ENCODE results near the gene GLT1D1.

Gene GLT1D1

DNA sequence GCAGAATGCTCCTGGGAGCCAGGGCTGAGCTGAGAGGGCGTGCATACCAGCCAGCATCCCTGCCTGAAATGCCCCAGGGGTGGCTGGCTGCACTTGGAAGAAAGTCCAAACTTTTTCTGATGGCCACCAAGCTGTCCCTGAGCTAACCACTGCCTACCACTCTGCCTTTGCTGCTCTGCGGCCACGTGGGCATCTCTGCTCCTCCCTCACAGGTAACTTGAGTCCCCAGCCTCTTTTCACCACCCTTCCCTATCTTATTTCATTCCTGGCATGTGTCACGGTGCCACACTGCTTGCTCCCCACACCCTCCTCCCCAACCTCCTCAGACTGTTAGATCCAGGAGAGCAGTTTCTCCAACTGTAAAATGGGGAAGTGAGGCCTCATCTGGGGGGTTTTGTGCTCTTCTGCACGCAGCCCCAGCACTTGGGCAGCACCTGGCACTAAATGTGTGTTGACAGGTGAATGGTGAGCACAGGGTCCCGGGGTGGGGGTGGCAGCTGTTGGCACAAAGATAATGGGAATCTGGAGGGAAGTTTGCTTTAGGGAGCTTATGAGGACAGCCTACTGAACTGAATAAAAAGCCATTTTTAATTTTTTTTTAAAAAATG, 113.0 kb downstream of the GLT1D1 start:
- DNase-seq (ENCODE audit: low read depth, low spot score) = no peak

DNA sequence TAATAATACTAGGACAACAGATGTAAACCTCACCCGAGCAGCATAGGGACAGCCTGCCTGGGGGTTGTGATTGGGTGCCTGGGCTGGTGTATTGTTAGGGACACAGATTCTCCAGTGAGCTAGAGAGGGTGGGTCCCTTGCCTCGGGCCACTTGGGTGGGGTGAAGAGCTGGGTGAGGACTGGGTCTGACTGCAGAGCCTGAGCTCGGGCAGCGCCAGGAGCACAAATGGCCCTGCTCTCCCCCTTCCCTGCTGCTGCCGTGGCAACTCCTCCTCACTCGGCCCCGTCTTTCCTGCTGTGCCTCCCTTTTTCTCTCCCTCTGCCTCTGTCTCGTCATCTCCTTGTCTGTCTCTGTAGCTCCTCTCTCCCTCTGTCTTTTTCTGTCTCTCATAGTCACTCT, 115.4 kb downstream of the GLT1D1 start:
- DNase-seq (ENCODE audit: low read depth, low spot score) = no peak

DNA sequence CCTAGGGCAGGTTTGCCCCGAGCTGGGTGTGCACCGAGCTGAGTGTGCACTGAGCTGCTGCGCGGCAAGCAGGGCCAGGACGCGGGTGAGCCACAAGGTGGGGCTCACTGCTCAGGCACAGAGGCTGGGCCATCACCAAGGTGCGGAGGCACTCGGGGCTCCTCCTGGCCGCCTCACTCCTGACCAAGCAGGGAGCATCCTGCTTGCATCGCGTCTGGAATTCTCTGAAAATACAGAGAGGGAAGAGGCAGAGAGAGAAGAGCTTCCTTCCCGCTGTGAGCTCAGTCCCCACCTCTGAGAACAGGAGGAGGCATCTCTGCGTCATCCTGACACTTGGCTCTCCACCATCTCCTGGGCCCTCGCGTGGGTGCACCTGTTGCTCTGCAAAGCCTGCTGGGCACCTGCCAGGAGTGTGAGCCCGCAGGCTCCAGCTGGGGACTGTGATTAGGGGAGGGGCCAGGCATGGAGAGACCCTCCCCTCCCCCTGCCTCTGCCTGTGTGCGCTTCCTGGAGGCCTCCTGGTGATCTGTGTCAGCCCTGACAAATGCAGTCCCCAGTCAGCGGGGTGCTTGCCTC, 116.3 kb downstream of the GLT1D1 start:
- DNase-seq (ENCODE audit: low read depth, low spot score) = no peak

DNA sequence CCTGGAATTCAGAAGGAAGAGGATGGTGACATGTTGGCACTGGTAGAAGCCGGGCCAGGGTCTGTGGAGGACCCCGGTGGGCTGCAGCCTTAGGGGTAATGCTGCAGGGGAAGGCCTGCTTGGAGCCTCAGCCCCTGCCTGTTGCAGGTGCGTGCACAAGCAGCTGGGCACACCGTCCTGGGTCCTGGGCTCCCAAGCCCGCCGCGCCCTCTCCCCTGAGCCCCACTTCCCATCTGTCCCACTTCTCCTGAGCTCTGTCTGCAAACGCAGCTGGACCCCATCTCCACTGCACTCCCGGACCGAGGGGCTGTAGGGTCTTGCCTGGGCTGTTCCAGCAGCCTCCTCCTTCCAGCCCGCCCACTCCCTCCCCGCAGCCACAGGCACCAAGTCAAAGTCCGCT, 116.8 kb downstream of the GLT1D1 start:
- DNase-seq (ENCODE audit: low read depth, low spot score) = no peak

DNA sequence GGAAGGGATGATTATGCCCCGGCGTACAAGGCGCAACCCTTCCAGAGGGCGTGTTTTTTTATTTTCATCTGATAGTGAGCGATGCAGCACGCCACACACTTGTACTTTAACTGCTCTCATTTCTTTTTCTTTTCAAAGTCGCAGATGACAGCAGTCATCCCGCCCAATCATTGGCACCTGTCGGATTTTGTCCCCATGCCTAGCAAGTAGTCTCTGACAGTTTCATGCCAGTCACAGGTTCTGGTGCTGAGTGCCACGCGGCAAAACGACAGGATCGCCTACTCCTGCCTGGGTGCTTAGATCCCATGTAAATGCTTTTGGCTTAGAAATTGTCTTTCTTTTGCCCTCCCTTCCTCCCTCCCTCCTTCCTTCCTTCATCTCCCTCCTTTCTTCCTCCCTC, 117.7 kb downstream of the GLT1D1 start:
- no peak for DNase-seq (ENCODE audit: low read depth, low spot score)

DNA sequence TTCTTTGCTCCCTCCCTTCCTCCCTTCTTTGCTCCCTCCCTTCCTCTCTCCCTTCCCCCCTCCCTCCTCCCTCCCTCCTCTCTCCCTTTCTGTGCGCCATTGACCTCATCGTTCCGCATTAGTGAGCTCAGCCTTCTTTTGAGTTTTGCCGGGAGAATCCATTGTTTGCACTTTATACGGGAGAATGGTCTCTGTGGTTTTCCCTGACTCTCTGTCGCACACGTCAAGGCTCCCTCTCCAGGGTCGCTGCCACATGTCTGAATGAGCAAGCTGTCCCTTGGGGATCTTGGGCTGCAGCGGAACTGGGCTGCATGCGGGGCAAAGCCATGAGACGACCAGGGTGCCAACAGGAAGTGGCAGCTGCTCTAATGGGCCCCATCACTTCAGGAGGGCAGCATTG, 118.5 kb downstream of the GLT1D1 start:
- DNase-seq (ENCODE audit: low read depth, low spot score) = no peak

DNA sequence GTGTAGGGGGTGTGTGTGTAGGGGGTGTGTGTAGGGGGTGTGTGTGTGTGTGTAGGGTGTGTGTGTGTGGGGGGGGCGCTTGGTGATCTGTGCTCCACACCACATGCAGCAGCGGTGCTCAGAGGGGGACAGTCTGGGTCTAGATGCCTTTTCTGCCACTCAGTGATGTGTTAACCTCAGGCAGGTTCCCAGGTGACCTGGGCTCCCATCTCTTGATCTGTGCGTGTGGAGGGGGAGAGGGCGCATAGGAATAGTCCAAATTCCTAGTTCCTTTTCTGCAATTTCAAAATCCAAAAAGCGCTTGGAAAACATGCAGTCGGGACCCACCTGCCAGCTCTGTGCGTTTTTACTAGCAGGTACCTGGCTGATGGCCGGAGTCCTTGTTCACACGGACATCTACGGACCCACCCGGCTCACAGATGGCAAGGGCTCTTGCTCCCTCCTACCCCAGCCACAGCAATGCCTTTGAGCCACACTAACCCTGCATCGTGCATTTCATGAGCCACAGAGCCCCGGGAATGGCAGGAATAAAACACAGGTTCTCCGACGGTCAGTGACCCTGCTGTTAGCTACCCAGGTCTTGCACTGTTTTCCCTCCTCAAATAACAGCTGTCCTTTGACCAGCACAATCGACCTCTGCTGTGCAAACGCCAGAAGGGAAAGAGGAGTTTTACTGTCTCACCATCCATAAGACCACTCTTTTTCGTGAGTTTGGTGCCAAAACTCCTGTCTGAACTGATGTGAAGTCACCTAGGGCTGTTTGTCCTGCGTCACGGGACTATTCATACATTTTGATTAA, 120.8 kb downstream of the GLT1D1 start:
- no peak for DNase-seq (ENCODE audit: low read depth, low spot score)

DNA sequence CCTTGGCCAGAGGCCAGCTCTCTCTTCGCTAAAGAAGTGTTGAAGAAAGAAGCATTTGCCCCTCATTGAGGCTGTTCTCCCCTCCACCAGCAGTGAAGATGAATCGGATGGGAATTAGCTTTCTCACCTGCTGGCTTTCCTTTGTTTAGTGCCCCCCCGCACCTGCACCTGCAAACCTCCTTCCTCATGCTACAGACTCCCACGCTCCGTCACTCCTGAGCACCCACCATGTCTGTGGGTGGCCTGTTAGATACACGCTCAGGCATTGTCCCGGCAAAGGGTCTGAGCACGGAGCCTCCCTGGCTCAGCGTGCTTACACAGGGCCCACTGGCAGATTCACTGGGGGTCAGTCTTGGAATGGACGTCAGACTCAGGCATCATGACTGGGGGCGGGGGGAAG, 121.6 kb downstream of the GLT1D1 start:
- no peak for DNase-seq (ENCODE audit: low read depth, low spot score)

DNA sequence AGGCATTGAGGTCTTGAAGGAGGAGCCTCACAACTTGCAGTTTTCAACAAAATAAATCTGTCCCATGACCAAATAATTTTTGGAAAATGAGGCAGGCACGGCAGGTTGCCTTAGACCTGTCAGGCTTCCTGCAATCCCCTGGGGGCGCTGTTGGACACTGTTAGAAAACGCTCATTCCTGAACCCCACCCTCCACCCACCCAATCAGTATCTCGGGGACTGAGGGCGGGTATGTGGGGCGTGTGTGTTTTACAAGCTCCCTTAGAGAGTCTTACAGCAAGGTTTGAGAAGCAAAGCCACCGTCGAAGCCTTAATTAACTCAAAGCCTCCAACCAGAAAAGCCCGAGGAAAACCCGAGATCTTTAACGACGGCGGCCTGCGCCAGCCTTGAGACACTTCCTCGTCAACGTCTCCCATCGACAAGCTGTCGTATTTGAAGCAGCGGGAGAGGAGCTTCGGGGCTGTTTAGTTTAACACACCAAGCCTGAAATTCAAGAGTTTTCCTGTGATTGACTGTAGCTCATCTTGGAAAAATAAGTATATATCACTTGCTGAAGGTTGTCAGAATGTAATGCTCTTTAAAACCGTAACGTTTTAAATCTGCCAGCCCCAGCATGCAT, 123.0 kb downstream of the GLT1D1 start:
- DNase-seq (ENCODE audit: low read depth, low spot score) = no peak

DNA sequence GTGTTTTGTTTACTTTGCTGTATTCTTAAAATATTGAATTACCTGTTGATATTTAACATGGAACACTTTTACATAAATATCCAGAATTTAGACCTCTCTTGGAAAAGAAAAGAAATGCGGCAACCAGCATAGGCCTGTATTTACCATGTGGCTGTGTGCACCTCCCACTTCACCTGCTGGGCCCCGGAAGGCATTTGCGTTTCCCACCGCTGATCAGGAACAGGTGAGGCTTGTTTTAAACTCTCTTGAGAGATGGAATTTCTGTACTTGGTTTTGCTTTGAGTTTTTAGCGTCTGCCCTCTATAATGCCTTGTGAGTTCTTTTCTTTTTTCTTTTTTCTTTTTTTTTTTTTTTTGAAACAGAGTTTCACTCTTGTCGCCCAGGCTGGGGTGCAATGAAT, 124.2 kb downstream of the GLT1D1 start:
- no peak for DNase-seq (ENCODE audit: low read depth, low spot score)

DNA sequence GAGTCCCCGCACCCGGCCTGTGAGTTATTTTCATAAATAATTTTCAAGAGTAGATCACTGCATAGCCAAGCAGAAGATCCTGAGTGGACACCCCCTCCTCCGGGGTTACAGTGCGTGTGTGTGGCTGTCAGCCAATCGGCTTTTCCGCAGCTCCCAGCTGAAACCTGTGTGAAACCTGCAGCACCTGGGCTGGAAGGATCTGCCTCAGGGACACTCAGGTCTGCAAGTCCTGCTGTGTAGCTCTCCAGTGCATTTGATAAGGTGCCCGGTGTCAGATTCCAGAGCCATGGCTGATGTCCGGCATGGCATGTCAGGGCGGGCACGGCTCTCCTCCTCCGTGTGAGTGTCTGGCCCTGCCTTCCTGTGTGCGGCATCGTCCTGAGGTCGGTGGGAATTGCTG, 124.8 kb downstream of the GLT1D1 start:
- DNase-seq (ENCODE audit: low read depth, low spot score) = no peak

DNA sequence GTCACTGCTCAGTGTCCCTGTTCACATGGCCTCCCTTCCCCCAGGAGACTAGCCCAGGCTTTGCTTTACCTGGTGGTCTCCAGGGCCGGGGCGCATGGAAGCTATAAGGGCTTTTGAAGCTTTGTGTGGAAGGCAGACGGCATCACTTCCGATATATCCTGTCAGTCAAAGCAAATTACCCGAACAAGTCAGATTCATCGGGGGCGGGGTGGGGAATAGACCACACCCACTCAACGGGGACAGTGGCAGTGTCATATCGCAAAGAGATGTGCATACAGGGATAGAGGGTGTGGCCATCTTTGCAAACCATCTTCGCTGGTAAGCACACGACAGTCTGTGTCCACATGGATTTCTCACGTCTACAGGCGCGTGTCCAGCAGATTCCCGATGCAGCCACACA, 127.3 kb downstream of the GLT1D1 start:
- DNase-seq (ENCODE audit: low read depth, low spot score) = no peak

DNA sequence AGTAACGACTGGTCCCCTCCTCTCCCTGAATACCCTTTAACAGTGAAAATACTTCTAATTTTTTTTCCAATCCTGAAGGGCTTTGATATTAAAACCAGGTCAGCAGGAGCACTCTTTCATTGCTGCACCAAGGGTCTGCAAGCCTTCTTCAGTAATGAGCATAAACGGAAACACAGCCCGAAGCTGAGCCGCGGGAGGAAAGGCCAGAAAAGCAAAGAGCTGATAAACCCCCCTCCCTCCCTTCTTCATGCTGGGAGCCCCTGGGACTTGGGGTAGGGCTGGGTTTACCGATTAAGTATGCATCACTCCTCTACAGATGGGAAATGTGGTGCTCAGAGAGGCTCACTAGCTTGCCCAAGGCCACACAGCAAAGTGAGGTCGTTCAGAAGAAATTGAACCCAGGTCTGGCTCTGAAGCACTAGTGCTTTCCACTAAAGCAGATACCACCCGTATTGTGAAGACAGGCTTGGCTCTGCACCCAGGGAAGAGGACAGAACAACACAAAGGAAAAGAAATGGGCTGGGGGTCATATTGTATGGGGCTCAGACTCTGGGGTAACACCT, 128.8 kb downstream of the GLT1D1 start:
- DNase-seq (ENCODE audit: low read depth, low spot score) = no peak

DNA sequence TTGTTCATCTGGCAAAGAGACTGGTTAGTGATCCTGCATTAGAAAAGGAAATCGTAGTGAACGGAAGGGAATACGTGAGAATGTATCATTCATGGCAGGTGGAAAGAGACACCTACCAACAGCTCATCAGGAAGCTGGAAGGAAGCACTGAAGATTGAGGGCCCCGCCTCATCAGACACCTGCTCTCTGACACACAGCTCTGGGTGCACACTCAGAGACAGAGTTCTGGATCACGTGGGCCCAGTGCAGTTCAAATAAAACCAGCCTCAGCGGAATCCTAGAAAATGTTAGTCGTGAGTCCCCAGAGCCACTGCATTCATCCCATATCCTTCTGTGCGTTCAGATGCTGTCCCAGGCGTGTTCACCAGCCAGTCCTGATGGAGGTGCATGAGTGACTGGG, 129.7 kb downstream of the GLT1D1 start:
- DNase-seq (ENCODE audit: low read depth, low spot score) = no peak

DNA sequence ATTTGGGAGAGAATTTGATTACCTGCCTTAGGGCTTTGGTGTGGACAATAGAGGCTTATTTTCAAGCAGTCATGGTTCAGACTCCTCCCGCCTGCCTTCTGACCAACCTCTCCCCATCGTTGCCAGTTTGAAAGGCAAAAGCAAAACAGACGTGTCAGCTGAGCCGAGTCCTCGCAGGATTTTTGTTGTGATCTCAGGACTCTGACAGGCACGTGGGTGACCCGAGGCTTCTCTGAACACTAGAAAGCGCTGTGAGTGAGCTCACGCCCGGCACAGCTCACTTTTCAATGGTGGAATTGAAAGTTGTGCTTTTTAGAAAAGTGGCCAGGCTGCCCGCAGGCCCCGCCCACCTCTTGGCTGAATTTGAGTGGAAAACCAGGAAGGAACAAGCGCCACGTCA, 130.1 kb downstream of the GLT1D1 start:
- DNase-seq (ENCODE audit: low read depth, low spot score) = no peak

DNA sequence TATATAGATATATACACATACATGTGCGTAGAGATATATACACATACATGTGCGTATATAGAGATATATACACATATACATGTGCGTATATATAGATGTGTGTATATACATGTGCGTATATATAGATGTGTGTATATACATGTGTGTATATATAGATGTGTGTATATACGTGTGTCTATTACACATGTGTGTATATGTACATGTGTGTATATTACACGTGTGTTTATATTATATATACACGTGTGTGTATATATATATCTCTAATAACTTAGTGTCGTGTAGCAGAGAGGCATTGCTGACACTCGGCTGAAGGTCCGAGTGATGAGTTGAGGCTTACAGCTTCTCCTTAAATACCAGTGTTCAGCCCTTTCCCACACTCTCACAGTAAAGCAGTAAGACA, 133.7 kb downstream of the GLT1D1 start:
- no peak for DNase-seq (ENCODE audit: low read depth, low spot score)

DNA sequence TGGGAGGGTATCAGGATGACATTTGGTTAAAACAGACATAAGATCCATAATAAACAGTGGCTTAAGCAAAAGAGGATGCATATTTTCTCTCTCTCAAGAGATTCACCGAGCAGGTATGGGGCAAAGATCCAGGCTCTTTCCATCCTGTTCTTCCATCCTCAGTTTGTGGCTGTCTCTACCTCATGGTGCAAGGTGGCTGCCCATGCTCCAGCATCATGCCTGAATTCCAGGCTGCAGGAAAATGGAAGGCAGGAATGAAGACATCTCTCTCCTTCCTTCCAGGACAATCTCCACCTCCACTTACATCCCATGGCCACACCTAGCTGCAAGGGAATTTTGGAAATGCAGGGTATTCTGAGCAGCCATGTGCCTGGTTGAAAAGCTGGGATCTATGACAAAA, 136.0 kb downstream of the GLT1D1 start:
- DNase-seq (ENCODE audit: low read depth, low spot score) = no peak

DNA sequence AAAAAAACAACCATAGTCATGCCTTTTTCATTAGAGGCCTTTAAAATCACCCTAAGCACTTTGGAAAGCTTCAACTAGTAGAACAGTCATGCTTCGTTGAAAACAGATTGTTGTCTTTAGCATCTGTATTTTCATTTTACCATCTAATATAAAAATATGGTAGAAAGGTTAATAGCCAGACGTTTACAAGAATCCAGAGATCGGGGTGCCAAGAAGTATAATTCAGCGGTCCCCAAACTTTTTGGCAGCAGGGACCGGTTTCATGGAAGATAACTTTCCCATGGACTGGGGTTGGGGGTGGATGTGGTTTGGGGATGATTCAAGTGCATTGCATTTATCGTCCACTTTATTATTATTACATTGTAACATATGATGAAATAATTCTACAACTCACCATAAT, 138.4 kb downstream of the GLT1D1 start:
- DNase-seq (ENCODE audit: low read depth, low spot score) = no peak

DNA sequence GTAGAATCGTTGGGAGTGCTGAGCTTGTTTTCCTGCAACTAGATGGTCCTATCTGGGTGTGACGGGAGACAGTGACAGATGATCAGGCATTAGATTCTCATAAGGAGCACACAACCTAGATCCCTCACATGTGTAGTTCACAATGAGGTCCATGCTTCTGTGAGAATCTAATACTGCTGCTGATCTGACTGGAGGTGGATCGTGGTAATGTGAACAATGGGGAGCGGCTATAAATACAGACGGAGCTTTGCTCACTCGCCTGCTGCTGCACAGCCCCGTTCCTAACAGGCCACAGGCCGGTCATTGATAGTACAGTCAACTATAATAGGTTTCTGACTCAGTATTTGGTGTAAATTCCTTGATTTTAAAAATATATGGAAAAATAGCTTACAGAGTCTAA, 138.8 kb downstream of the GLT1D1 start:
- no peak for DNase-seq (ENCODE audit: low read depth, low spot score)

DNA sequence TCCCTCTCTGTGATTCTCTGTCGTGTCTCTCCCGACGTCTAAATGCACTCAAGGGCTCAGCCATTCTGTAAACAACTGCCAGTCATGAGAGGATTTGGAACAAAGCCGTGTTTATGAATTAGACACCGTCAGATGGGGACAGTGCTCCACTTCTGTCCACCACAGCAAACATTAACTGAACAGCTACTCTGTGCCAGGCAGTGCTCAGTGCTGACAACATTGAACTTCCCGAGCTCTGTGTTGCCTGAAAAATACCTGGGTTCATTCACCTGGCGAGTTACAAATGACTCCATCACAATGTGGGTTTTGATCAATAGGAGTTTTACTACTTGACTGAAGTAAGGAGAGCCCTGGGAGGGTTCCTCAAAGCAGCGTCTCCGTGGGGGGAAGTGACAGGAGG, 139.3 kb downstream of the GLT1D1 start:
- no peak for DNase-seq (ENCODE audit: low read depth, low spot score)

DNA sequence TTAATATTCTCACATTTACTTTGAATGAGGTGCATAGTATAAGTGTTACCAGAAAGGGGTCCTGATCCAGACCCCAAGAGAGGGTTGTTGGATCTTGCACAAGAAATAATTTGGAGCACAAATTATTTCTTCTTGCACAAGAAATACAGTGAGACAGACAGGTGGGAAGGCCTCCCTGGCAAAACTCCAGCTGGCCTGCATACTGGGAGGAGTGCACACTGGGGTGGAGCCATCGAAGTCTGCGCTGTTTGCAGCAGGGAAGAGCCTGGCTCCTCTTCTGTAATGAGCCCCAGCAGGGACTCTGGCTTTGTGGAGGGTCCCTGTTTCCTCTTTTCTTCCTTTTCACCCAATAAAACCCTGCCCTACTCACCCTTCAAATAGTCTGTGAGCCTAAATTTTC, 141.6 kb downstream of the GLT1D1 start:
- no peak for DNase-seq (ENCODE audit: low read depth, low spot score)

DNA sequence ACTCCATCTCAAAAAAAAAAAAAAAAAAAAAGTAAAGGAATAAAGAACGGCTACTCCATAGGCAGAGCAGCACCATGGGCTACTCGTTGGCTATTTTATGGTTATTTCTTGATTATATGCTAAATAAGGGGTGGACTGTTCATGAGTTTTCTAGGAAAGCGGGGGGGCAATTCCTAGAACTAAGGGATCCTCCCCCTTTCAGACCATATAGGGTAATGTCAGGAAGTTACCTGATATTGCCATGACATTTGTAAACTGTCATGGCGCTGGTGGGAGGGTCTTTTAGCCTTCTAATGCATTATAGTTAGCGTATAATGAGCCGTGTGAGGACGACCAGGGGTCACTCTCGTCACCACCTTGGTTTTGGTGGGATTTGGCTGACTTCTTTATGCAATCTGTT, 142.3 kb downstream of the GLT1D1 start:
- no peak for DNase-seq (ENCODE audit: low read depth, low spot score)

DNA sequence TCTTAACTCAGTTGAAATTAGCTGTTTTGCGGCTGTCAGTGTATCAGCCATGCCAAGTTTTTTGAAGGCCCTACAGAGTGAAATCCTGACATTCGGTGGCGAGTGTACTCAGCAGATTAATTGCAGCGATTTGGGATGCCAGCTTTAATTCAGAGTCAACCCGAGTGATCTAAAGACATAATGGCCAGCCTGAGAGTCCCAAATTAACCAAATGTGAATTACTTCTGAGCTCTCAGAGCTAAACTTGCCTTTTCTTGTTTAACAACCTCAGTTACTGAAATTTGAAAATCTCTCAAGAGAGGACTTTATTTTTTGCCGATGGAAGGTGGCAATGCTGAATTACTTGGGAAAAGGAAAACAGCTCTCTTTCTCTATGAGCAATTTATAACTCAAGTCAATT, 148.5 kb downstream of the GLT1D1 start:
- no peak for DNase-seq (ENCODE audit: low read depth, low spot score)
